ENCODE data around the gene SUMO3. TPM values are rescaled to one million over a fixed set of nuclear protein-coding genes. Genes with fewer than 3 reads are reported as not detected.

Gene SUMO3
- total RNA-seq, 5 donors from 2014 or later (not counting 1 experiment from before 2014, with no cell fraction given) = 49.1 to 77.1 (median 53.7) TPM

GRCh38 chr21:44854391-44854663 is 36.5 kb upstream of the SUMO3 start:
- peak in 5 of 35 experiments; percentile 13 to 31 (median 28) for DNase-seq
- POLR2A ChIA-PET = interaction anchor here in 1 of 2 donors (0.6 kb wide), 1 partner anchor 19 kb away, joined by 3 read pairs; no protein-coding TSS in a partner anchor
- Mint-ChIP-seq H3K36me3 (peaks cover 50% of the 10 kb centered on the region), H3K27me3 (no peaks in the 10 kb centered on the region), H3K27ac (peak overlapping the region; percentile 86 to 91), H3K4me1 (peaks cover 42 to 55% (median 53%) of the 10 kb centered on the region in 3 donors), H3K9me3 (no peaks in the 10 kb centered on the region), H3K4me3 (peak overlapping the region; percentile 21 to 57 (median 24))
- H3K36me3 ChIP-seq (ENCODE audit: control insufficient read depth in 2 of 2, extremely low read depth in 1 of 2, insufficient read depth in 1 of 2, low read length in 1 of 2) = peaks cover 9 to 84% of the 10 kb centered on the region in 2 donors
- peaks cover 8 to 27% of the 10 kb centered on the region in 2 experiments for H3K4me1 ChIP-seq (ENCODE audit: control insufficient read depth in 1 of 2, extremely low read depth in 1 of 2, insufficient read depth in 2 of 2, low read length in 2 of 2)
- CTCF ChIA-PET = no interaction called here
- H3K27ac ChIP-seq (ENCODE audit: low read length) = peak overlapping the region; percentile 28
- peak; percentile 10 to 61 (median 25) for ATAC-seq (replicated peaks in 1 of 4)
- H3K9me3 ChIP-seq = no peaks in the 10 kb centered on the region
- no peaks in the 10 kb centered on the region for H3K27me3 ChIP-seq (replicated peaks in 1 of 2; ENCODE audit: control insufficient read depth in 2 of 2, extremely low read depth in 1 of 2, insufficient read depth in 2 of 2, low read length in 1 of 2)
- no peak overlapping the region for H3K4me3 ChIP-seq (ENCODE audit: control insufficient read depth in 1 of 2, extremely low read depth in 1 of 2, low read length in 1 of 2)
- WGBS (ENCODE audit: insufficient coverage) = 60% methylated on average over 1 of the region's 14 CpGs

- 92% methylated on average over 26 of the region's 34 CpGs for WGBS (ENCODE audit: insufficient coverage)
- no peak overlapping the region for H3K4me3 ChIP-seq (ENCODE audit: control insufficient read depth in 1 of 2, extremely low read depth in 1 of 2, low read length in 1 of 2)
- H3K4me1 ChIP-seq (ENCODE audit: control insufficient read depth in 1 of 2, extremely low read depth in 1 of 2, insufficient read depth in 2 of 2, low read length in 2 of 2) = peaks cover 8 to 27% of the 10 kb centered on the region in 2 experiments
- DNase-seq (no peak), ATAC-seq (replicated peaks in 1 of 4) (no peak)
- H3K36me3 ChIP-seq (ENCODE audit: control insufficient read depth in 2 of 2, extremely low read depth in 1 of 2, insufficient read depth in 1 of 2, low read length in 1 of 2) = peaks cover 9 to 82% of the 10 kb centered on the region in 2 donors
- peaks cover 42 to 53% (median 52%) of the 10 kb centered on the region in 3 donors for H3K4me1 Mint-ChIP-seq
- no peaks in the 10 kb centered on the region for H3K27me3 ChIP-seq (replicated peaks in 1 of 2; ENCODE audit: control insufficient read depth in 2 of 2, extremely low read depth in 1 of 2, insufficient read depth in 2 of 2, low read length in 1 of 2)
- H3K4me3 Mint-ChIP-seq = peak overlapping the region in 2 of 3 donors; percentile 24 to 57
- ChIA-PET CTCF (interaction anchor here in 1 of 2 donors (1.4 kb wide), 1 partner anchor 60 kb away, joined by 3 read pairs; no protein-coding TSS in a partner anchor), POLR2A (no interaction called here)
- H3K27ac Mint-ChIP-seq = peak overlapping the region; percentile 86 to 91
- H3K9me3 Mint-ChIP-seq = no peaks in the 10 kb centered on the region
- no peaks in the 10 kb centered on the region for H3K27me3 Mint-ChIP-seq
- peak overlapping the region; percentile 28 for H3K27ac ChIP-seq (ENCODE audit: low read length)
- no peaks in the 10 kb centered on the region for H3K9me3 ChIP-seq
- H3K36me3 Mint-ChIP-seq = peaks cover 44% of the 10 kb centered on the region
Observed at GRCh38 chr21:44853601-44854390, 35.9 kb upstream of the SUMO3 start.

- H3K4me1 ChIP-seq (ENCODE audit: control insufficient read depth in 1 of 2, extremely low read depth in 1 of 2, insufficient read depth in 2 of 2, low read length in 2 of 2) = peaks cover 10 to 37% of the 10 kb centered on the region in 2 experiments
- peak overlapping the region; percentile 82 to 84 for H3K27ac Mint-ChIP-seq
- peaks cover 28% of the 10 kb centered on the region for H3K36me3 Mint-ChIP-seq
- DNase-seq = no peak
- peak overlapping the region in 1 of 3 donors; percentile 45 for H3K4me3 Mint-ChIP-seq
- H3K27me3 ChIP-seq (replicated peaks in 1 of 2; ENCODE audit: control insufficient read depth in 2 of 2, extremely low read depth in 1 of 2, insufficient read depth in 2 of 2, low read length in 1 of 2) = no peaks in the 10 kb centered on the region
- ATAC-seq (replicated peaks in 1 of 4) = peak in 1 of 4 experiments; percentile 3
- POLR2A ChIA-PET = no interaction called here
- H3K27ac ChIP-seq (ENCODE audit: low read length) = no peak overlapping the region
- H3K4me3 ChIP-seq (ENCODE audit: control insufficient read depth in 1 of 2, extremely low read depth in 1 of 2, low read length in 1 of 2) = no peak overlapping the region
- peaks cover 3 to 59% of the 10 kb centered on the region in 2 donors for H3K36me3 ChIP-seq (ENCODE audit: control insufficient read depth in 2 of 2, extremely low read depth in 1 of 2, insufficient read depth in 1 of 2, low read length in 1 of 2)
- peaks cover 47 to 60% (median 57%) of the 10 kb centered on the region in 3 donors for H3K4me1 Mint-ChIP-seq
- CTCF ChIA-PET = no interaction called here
- no peaks in the 10 kb centered on the region for H3K9me3 Mint-ChIP-seq
- no peaks in the 10 kb centered on the region for H3K27me3 Mint-ChIP-seq
- 74% methylated on average over 18 of the region's 26 CpGs for WGBS (ENCODE audit: insufficient coverage)
- H3K9me3 ChIP-seq = no peaks in the 10 kb centered on the region
Observed at GRCh38 chr21:44850905-44851657, 33.2 kb upstream of the SUMO3 start.

GRCh38 chr21:44850208-44850800 is 32.4 kb upstream of the SUMO3 start:
- H3K4me3 Mint-ChIP-seq = no peak overlapping the region
- H3K4me3 ChIP-seq (ENCODE audit: control insufficient read depth in 1 of 2, extremely low read depth in 1 of 2, low read length in 1 of 2) = no peak overlapping the region
- no peak overlapping the region for H3K27ac Mint-ChIP-seq
- H3K36me3 ChIP-seq (ENCODE audit: control insufficient read depth in 2 of 2, extremely low read depth in 1 of 2, insufficient read depth in 1 of 2, low read length in 1 of 2) = peaks cover 3 to 51% of the 10 kb centered on the region in 2 donors
- H3K4me1 ChIP-seq (ENCODE audit: control insufficient read depth in 1 of 2, extremely low read depth in 1 of 2, insufficient read depth in 2 of 2, low read length in 2 of 2) = peaks cover 13 to 44% of the 10 kb centered on the region in 2 experiments
- no peaks in the 10 kb centered on the region for H3K9me3 Mint-ChIP-seq
- ChIA-PET CTCF (no interaction called here), POLR2A (no interaction called here)
- peaks cover 0 to 4% of the 10 kb centered on the region in 2 experiments for H3K27me3 ChIP-seq (replicated peaks in 1 of 2; ENCODE audit: control insufficient read depth in 2 of 2, extremely low read depth in 1 of 2, insufficient read depth in 2 of 2, low read length in 1 of 2)
- DNase-seq (no peak), ATAC-seq (replicated peaks in 1 of 4) (no peak)
- no peaks in the 10 kb centered on the region for H3K9me3 ChIP-seq
- H3K27me3 Mint-ChIP-seq = no peaks in the 10 kb centered on the region
- no peak overlapping the region for H3K27ac ChIP-seq (ENCODE audit: low read length)
- WGBS (ENCODE audit: insufficient coverage) = 93% methylated on average over 16 of the region's 20 CpGs
- H3K4me1 Mint-ChIP-seq = peaks cover 45 to 57% (median 56%) of the 10 kb centered on the region in 3 donors
- H3K36me3 Mint-ChIP-seq = peaks cover 22% of the 10 kb centered on the region

- Mint-ChIP-seq H3K27ac (no peak overlapping the region), H3K36me3 (peaks cover 19% of the 10 kb centered on the region), H3K9me3 (no peaks in the 10 kb centered on the region), H3K4me1 (peaks cover 38 to 54% (median 53%) of the 10 kb centered on the region in 3 donors), H3K27me3 (no peaks in the 10 kb centered on the region), H3K4me3 (no peak overlapping the region)
- H3K36me3 ChIP-seq (ENCODE audit: control insufficient read depth in 2 of 2, extremely low read depth in 1 of 2, insufficient read depth in 1 of 2, low read length in 1 of 2) = peaks cover 3 to 45% of the 10 kb centered on the region in 2 donors
- no peaks in the 10 kb centered on the region for H3K9me3 ChIP-seq
- CTCF ChIA-PET = no interaction called here
- H3K4me1 ChIP-seq (ENCODE audit: control insufficient read depth in 1 of 2, extremely low read depth in 1 of 2, insufficient read depth in 2 of 2, low read length in 2 of 2) = peaks cover 13 to 40% of the 10 kb centered on the region in 2 experiments
- POLR2A ChIA-PET = no interaction called here
- H3K27ac ChIP-seq (ENCODE audit: low read length) = no peak overlapping the region
- H3K27me3 ChIP-seq (replicated peaks in 1 of 2; ENCODE audit: control insufficient read depth in 2 of 2, extremely low read depth in 1 of 2, insufficient read depth in 2 of 2, low read length in 1 of 2) = peaks cover 0 to 6% of the 10 kb centered on the region in 2 experiments
- ATAC-seq (replicated peaks in 1 of 4) = no peak
- no peak for DNase-seq
- 94% methylated on average over 10 of the region's 12 CpGs for WGBS (ENCODE audit: insufficient coverage)
- no peak overlapping the region for H3K4me3 ChIP-seq (ENCODE audit: control insufficient read depth in 1 of 2, extremely low read depth in 1 of 2, low read length in 1 of 2)
Observed at GRCh38 chr21:44849616-44850130, 31.8 kb upstream of the SUMO3 start.

All from T-cell (primary cell).